ENCODE results near the gene POLD4. TPM values are rescaled to one million over a fixed set of nuclear protein-coding genes. Genes with fewer than 3 reads are reported as not detected.

POLD4 gene
- total RNA-seq, 2 experiments from 2014 or later = 153 to 171 TPM

- ChIA-PET CTCF (ENCODE audit: unreplicated experiment) (interaction anchor here (0.9 kb wide), 1 partner anchor 28 kb away, joined by 3 read pairs; no protein-coding TSS in a partner anchor), POLR2A (interaction anchor here (1.3 kb wide), 1 partner anchor 33 kb away, joined by 3 read pairs; no protein-coding TSS in a partner anchor)
- peaks cover 37% of the 10 kb centered on the region for H3K4me1 ChIP-seq (ENCODE audit: insufficient read depth, low read length, poor library complexity, severe bottlenecking)
- no peak overlapping the region for H2AFZ ChIP-seq (ENCODE audit: low read length)
- no peak overlapping the region for H3K4me2 ChIP-seq (ENCODE audit: low read length)
- no peaks in the 10 kb centered on the region for H3K9me2 ChIP-seq (ENCODE audit: insufficient read depth, low read length)
- H3K9me3 ChIP-seq (ENCODE audit: low read length) = no peaks in the 10 kb centered on the region
- no peaks in the 10 kb centered on the region for H4K20me1 ChIP-seq (ENCODE audit: insufficient read depth, low read length)
- no peaks in the 10 kb centered on the region for H3K36me3 ChIP-seq (ENCODE audit: insufficient read depth, low read length)
- TF ChIP-seq EZH2phosphoT487 (IDR thresholded peaks at IDR 0.05; ENCODE audit: borderline replicate concordance, low read depth, low read length) (no peak), CTCF (conservative IDR thresholded peaks at IDR 0.05; ENCODE audit: low read length) (no peak)
- DNase-seq (ENCODE audit: low spot score) = no peak
- H3K27ac ChIP-seq (ENCODE audit: low read depth, low read length, poor library complexity, severe bottlenecking) = no peak overlapping the region
- intact Hi-C loops (cut with micrococcal nuclease; ENCODE audit: unreplicated experiment) = loop anchor here (5.0 kb wide), 2 partner anchors 288 to 303 kb away; no protein-coding TSS in a partner anchor
- no peak overlapping the region for H3K4me3 ChIP-seq (ENCODE audit: low read depth, low read length, poor library complexity, severe bottlenecking)
- H3K79me2 ChIP-seq (ENCODE audit: insufficient read depth, low read depth, low read length) = no peaks in the 10 kb centered on the region
- BruUV-seq (replicated peaks) = no TSS peak
Observed at GRCh38 chr11:67384851-67385366, 31.6 kb upstream of the POLD4 start.

- no peak overlapping the region for H2AFZ ChIP-seq (ENCODE audit: low read length)
- no peak overlapping the region for H3K4me2 ChIP-seq (ENCODE audit: low read length)
- H3K4me3 ChIP-seq (ENCODE audit: low read depth, low read length, poor library complexity, severe bottlenecking) = no peak overlapping the region
- no peaks in the 10 kb centered on the region for H3K79me2 ChIP-seq (ENCODE audit: insufficient read depth, low read depth, low read length)
- POLR2A ChIA-PET = interaction anchor here (0.7 to 7.7 kb wide), 4 partner anchors 29 to 1070 kb away, joined by 7 to 106 read pairs (median 18); partner anchors contain the start of gene POLD4
- H3K9me2 ChIP-seq (ENCODE audit: insufficient read depth, low read length) = no peaks in the 10 kb centered on the region
- no peaks in the 10 kb centered on the region for H3K9me3 ChIP-seq (ENCODE audit: low read length)
- peak; percentile 88 for DNase-seq (ENCODE audit: low spot score)
- H4K20me1 ChIP-seq (ENCODE audit: insufficient read depth, low read length) = no peaks in the 10 kb centered on the region
- H3K36me3 ChIP-seq (ENCODE audit: insufficient read depth, low read length) = no peaks in the 10 kb centered on the region
- peaks cover 29% of the 10 kb centered on the region for H3K4me1 ChIP-seq (ENCODE audit: insufficient read depth, low read length, poor library complexity, severe bottlenecking)
- CTCF ChIA-PET (ENCODE audit: unreplicated experiment) = interaction anchor here (1.8 to 4.3 kb wide), 3 partner anchors 20 to 37 kb away, joined by 4 to 136 read pairs (median 7); partner anchors contain the start of gene POLD4
- intact Hi-C loops (cut with micrococcal nuclease; ENCODE audit: unreplicated experiment) = loop anchor here (1.0 to 5.0 kb wide), 7 partner anchors 25 to 300 kb away; partner anchors contain the start of gene ANKRD13D
- no peak overlapping the region for H3K27ac ChIP-seq (ENCODE audit: low read depth, low read length, poor library complexity, severe bottlenecking)
- TF ChIP-seq CTCF (conservative IDR thresholded peaks at IDR 0.05; ENCODE audit: low read length) (peak; percentile 97), EZH2phosphoT487 (IDR thresholded peaks at IDR 0.05; ENCODE audit: borderline replicate concordance, low read depth, low read length) (no peak)
- BruUV-seq (replicated peaks) = no TSS peak
Observed at GRCh38 chr11:67382276-67383136, 29.2 kb upstream of the POLD4 start.
